Stimulated activated CD4-positive, alpha-beta T cell treated with anti-CD3 and anti-CD28 coated beads, Interleukin-12 subunit alpha, Interleukin-12 subunit beta, amount 100 ng/mL, for 24 hours (primary cell): ENCODE results near the gene GPR3.
A peak's percentile ranks its signal among the peaks of the same experiment; 100 is the strongest.
"Not testable (repeated sequence)": the region's sequence is repeated elsewhere in the genome, so short reads cannot be mapped to it uniquely, and the experiment has no call there.

Experiments
- DNase-seq, 2 experiments: peaks; one replicate each; pipeline ENCODE4 v3.0.0-alpha.2; 2020; ENCODE audit warnings: low read depth in 2 of 2

Gene GPR3

DNA sequence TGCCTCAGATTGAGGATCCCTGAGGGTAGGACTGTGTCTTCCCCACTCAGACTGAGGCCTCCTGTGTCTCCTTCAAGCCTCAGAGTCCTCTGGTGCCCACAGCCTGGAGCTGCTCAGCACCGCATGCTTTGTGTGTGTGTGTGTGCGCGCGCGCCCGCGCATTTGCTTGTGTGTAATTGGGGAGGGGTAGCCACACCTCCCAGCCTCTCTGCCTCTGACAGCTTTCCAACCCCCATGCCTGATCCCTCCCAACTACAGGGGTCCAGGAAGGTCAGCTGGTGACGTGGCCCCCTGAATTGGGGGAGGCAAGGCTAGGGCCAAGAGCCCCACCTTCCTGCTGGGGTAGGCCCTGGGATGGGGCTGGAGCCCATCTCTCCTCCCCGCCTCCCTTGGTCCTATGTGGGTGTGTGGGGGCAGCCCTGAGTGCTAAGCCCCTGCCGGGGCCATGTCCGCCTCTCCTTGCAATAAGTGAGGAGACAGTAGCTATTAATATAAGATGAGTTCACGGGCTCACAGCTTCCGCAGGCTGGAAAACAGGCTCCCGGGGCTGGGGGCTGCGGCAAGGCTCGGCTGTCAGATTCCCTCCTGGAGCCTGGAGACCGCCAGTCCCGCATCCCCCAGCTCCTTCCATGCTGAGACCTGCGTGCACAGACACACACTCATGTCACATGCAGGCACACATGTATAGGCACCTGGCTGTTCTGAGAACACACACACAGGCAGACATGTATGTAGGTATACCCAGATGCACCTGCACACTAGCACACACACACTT lies 7.0 kb downstream of the GPR3 start:
- no peak for DNase-seq

DNA sequence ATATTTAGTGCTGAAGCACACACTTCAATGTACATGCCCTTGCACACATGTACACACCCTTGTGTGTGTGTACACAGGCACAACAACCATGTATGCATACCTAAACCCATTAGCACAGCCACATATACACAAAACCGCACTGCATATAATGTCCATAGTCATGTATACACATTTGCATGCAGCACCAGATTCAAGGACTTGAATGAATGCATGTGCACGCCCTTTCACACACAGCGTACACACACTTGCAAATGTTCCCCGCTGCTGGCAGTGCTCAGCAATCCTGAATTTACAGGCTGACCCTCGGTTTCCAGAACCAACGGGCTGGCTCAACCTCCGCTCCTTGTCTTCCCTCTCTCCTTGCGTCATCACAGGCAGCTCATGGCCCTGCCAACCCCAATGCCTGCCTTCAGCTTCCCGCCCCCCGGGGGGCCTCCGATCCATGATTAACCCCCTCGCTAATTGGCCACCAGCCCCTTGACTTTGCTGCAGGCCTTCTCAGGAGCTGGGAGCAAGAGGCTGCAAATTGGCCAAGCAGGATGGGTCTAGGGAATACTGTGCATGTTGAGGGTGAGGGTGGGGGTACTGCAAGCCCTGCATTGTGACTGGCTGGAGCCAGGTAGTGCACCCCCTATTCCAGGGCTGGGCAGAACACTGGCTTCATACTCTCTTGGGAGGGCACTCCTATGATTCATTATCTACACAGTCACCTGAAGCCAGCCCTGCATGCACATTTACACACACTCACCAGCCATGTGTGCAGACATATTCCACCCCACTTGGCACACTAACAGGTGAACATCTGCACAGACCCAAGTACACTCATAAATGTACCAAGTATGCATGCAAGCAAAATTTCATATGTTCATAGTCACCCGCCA lies 7.9 kb downstream of the GPR3 start:
- no peak for DNase-seq

DNA sequence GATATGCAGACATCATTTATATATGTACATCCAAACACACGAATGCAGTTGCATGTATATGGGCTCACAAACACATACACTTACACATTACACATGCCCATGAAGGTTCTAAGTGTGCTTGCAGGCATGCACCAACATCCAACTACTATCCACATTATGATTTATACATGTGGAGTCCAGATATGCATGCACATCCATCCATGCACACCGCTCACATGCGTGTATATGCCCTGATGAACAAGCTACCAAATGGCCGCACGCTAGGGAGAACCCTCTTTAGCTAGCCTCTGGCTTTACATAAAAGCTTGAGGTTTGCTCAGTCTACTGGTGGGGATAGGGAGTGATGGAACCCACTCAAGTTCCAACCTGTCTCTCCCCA lies 8.5 kb downstream of the GPR3 start:
- DNase-seq, result no peak

DNA sequence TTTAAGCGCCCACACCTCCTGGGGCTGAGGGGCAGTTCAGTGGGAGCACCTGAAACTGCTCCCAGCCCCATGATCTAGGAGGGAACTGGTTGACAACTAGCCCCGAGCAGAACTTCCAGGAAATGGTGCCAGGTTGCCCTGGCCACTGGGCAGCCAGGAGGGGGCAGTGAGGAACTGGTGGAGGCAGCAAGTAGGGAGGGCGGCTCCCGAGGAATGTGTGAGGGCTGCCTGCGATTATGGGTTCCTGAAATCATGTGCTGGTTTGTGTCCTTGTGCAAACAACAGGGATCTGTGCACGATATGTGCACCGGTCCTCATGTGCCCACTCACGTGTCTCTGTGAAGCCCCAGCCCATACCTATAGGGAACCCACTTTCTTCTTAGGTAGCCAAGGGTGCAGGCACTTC lies 9.9 kb downstream of the GPR3 start:
- DNase-seq, result no peak

DNA sequence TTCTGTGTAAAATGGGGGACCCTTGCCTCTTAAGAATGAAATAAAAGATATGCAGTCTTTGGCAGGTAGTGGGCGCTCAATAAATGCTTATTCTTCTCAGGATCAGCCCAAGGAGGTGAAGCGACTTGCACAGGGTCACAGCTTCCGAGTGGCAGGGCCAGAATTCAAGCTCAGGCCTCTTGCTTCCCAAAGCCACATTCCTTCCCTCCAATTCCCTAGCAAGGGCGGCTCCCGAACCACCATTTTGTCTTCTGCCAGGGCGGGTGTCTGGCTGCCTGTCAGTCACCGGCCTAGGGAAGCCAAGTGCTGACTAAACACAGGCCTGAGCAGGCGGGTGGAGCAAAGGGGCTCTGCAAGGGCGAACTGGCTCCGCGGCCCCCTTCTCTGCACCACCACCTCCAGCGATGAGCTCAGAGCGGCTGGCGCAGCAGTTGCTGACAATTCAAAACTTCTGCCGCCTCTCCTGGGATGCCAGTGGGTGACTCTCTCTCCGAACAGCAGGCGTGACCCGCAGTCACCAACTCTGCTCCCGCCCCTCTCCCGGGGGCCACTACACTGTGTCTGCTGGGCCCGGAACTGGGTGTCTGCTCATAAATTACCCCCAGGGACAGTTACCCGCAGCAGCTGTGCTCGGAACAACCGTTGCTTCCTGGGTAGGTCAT lies 10.8 kb downstream of the GPR3 start:
- no peak for DNase-seq

DNA sequence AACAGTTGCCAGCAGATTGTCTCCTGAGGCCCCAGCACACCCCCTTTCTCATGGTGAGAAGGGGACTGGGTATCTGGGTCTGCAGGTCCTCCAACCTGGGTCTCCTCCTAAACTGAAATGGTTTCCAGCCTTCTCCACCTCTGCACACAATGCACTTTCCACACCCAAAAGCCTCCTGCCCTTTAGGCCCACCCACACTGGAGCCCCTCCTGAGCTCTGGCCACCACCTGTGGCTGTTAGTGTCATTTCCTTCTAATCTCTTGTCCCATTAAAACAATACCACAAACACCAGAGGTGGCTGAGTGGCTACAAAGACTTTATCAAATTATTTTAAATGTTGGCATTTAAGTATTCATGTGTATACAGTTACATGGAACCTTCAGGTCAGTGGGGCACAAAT lies 11.5 kb downstream of the GPR3 start:
- no peak for DNase-seq

DNA sequence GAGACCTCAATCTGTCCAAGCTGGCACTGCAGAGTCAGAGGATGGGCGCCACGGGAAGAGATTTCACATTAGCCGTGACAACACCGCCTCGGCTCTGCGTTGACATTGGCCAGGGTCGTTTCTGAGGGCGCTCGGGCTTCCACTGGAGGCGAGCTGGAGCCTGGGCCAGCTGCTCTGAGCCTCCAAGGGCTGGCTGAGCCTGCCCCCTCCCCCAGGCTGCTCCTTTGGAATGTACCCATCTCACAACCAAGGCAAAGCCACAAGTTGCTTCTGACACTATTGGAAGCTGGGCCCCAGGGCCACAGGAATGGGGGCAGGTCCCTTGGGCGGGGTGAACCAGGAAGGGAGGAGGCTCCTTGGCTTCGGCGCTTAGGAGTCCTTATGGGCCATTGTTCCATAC lies 12.7 kb downstream of the GPR3 start:
- DNase-seq, result no peak

DNA sequence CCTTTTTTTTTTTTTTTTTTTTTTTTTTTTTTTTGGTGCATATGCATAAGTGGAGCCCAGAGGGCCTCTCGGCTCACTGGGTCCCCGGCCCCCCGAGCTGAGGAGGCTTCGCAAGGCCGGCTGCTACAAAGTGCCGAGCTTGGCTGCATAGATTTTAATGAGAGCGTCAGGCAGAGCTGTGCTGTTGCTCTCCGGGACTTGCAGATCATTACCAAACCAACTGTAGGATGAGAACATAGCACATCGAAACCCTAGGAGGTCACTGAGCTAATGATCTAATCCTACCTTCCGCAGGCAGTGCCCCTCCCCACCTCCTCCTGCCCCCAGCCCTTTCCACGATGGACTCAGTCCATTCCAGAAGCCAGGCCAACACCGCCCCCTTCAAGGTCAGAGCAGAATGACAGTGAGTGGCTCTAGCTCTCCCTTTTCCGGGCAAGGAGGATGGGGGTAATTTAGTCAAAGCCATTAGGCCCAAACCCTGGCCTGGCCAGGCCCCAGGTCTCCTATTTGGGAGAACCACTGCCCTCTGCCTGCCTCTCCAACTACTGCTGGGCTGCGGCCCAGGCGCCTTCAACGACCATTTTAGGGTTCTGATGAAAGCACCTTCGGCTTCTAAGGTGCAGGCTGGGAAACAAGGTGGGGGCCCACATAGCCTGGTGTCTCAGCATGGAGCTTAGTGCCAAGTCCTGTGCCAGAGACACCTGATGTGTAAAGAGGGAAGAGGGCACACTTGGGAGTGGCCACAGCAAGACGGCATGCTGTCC lies 13.4 kb downstream of the GPR3 start:
- not testable (repeated sequence) for DNase-seq

DNA sequence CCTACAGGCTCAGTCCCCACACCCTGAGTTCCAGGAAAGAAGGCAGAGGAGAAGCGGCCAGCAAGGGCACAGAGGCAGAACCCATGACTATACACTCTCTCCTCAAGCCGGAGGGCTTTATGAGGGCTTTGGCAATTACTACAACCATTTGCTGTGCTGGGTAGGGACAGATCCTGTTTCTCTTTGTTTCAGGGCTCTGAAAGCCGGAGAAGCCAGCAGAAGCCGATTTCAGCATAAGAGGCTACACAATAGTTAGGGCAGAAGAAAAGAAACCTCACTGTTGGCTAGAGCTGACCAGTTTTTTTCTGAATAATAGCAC lies 13.9 kb downstream of the GPR3 start:
- no peak for DNase-seq

DNA sequence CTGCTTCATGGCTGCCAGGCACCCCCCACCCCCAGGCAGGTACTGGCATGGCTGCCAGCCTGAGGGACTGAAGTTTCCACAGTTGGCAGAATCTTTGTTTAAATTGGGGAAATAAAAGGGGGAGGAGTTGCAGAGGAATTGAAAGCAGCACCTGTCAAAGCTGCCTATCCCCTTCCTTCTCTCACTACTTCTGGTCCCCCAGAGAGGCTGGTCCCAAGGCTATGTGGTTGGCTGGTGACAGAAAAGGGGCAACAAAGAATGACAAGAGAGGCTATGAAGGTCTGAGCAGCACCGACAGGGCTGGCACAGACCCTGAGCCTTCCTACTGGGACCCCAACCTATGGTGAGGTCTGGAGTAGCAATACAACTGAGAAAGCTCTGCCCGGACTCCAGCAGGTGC lies 14.4 kb downstream of the GPR3 start:
- DNase-seq, result not testable (repeated sequence)

DNA sequence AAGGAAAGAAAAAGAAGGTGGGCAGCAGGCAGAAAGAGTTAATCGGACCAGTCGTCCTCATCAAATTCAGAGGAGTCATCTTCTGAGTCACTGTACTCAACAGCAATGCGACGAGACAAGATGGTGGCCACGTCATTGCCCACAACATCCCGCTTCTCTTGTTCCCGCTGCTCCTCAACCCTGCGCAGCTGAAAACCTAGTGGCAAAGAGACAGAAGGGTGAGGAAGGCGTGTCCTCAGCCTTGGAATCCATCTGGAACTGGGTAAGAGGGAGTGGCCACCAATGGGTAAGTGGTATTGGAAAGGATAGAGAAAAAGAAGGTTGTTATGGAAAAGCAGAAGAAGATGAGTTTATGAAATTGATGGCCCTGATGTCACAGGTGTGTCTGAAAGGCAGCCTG lies 15.7 kb downstream of the GPR3 start:
- no peak for DNase-seq

DNA sequence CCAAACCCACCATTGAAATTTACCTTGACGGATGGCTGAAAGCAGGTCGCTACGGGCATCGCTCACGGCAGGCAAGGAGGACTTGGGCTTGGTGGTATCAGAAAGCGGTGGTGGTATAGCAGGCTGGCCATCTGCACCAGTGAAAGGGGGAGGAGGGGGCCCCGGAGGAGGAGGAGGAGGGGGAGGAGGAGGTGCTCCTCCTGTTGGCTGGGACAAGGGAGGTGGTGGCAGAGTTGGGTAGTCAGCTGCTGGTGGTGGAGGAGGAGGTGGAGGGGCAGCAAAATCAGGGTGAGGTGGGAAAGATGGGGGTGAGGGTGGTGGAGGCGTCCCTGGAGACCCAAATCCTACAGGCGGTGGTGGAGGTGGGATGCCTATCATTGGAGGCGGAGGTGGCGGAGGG lies 17.2 kb downstream of the GPR3 start:
- DNase-seq, result no peak

DNA sequence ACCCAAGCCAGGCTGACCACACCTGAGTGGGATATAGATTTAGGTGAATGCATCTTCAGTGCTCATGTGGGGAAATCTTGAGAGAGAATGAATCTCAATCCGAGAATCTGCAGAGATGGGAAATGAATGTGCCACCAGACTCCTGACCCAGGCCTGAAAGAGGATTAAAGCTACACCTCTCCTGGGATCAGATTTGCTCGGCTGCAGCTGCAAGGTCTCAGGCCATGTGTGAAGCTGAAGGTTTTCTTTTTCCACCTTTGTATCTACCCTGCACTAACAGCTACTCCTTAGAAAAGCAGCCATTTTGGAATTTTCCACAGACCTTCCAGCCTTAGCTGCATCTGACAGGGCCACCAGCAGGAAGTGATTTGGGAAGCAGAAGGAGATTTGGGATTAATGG lies 18.3 kb downstream of the GPR3 start:
- no peak for DNase-seq

DNA sequence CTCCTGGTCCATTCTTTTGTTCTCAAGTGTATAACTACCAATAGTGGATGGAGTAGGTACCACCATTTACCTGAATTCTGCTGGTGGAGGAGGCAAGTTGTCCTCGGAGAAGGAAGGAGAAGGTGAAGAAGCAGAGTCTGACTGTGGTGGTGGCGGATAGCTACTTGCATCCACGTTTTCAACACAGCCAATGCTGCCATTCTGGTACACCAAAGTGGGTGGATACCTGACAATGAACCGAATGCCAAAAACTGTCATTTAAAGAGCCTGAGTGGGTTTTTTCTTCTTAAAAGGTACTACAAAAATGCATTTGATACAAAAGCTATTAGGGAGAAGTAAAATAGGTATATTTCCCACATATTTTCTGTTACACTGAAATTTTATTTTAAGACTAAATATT lies 20.1 kb downstream of the GPR3 start:
- DNase-seq, result no peak

DNA sequence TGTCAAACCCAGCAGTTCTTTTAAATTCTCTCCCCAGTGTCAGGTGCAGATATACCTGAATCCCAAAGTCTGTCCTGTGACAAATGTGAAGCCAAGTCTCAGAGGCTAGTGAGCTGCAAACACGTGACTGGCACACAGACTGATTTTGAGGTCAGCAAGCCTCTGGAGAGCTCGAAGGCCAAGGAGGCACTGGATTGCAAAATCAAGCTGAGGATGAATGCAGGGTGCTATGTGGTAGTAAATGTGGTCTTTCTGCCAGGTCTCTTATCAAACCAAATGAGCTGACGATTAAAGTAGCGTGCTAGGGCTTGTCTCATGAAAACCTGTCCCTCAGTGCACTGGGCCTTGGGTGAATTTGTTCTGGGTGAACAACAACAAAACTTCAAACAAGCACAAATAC lies 20.6 kb downstream of the GPR3 start:
- DNase-seq, result no peak

DNA sequence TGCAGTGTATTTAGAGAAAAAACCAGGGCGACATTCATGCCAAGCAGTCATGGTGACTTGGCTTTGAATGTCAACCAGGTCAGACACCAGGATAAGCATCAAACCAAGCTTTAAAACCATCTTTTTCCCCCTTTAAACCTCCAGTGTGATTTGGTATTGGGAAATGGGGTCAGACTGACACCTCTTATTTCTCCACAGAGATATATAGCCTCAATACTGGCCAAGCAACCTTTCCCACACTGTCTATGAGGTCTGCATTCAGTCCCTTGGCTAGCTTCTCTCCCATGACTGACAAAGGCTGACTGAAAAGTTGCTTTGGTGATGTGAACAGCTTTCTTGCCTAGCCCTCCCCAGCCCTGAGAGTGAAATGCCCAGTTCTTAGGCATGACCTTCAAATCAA lies 21.7 kb downstream of the GPR3 start:
- DNase-seq, result no peak

DNA sequence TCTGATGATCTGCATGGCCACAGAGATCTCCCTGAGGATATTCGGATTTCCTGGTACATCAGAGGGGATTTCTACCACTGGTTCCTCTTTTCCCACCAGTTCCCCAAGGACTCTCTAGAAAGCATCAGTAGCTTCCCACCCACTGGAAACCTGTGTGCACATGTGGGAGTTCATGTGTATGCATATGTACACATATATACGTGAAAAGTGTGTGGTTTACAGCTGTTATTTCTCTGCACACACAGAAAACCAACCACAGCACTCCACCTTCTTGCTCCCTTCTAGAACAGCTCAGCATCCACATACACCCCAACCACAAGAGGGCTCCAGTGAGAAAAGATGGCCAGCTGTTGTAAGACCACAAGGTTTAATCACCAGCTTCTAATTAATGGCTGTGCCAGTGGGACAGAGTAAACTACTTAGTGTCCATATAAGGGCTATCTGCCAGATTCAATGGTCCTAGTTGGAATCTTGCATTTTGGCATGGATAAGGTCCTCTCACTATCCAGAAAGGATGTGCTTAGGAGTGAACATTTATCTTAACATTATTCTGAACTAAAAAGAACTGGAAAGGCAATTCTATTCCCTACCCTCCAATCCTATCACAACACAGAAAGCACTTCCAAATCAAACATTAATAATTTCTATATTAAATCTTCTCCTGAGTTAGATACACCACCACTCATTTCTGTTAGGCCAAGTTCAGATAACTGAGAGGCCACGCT lies 24.1 kb downstream of the GPR3 start:
- DNase-seq, result peak in 1 of 2 experiments; percentile 36

DNA sequence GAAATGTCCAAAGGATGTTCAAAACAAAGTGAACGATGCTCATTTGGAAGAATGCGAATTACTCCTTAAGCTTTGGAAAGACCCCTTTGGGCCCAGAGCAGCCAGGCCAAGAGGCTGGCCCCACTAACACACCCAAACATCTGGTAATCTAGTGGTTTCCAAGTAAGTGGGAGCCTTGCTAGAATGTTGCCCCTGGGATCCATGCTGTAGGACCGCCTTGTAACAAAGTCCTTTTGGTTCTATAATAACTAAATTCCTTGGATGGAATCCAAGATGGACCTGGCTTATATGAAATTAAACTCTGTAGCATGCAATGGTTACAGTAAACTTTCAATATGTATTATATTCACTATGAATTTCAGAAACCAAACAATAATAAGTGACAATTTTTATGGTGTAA lies 25.3 kb downstream of the GPR3 start:
- no peak for DNase-seq

DNA sequence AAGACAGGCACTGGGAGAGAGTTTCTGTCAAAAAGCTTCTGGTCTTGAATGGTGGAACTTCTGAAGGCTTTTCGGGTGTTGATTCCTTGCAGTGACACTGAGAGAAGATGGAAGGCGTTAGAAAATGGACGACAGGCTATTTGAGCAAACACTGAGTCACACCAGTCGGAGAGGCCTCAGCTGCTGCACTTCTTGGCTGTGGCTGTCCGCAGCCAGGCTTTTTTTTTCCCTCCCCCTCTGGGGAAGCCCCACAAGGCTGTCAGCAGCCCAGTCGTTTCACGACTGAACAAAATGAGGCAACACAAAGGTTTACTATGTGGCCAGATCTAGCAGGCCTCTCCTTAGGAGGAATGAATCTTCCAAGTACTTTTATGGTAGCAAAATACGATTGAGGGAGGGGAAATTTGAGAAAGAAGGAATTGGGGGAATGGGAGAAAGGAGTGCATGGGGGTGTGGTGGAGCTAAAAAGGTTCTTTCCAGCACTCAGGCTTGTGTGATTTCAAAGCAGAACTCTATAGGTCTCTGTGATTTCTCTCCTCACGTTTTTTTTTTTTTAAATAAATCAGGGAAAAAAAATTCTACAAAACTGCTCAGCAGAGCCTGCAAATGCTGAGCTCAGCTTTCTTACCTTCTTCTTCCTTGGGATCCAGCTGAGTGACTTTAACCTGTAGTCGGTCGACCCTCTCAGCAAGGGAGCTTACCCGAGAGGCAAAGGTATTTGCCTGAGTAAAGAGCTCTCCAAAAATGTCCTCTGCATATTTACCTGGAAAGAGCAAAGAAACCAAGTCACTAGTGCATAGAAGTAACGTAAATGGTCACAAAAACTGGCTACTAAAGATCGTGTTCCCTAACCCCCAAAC lies 26.1 kb downstream of the GPR3 start:
- peak in 1 of 2 experiments; percentile 49 for DNase-seq

DNA sequence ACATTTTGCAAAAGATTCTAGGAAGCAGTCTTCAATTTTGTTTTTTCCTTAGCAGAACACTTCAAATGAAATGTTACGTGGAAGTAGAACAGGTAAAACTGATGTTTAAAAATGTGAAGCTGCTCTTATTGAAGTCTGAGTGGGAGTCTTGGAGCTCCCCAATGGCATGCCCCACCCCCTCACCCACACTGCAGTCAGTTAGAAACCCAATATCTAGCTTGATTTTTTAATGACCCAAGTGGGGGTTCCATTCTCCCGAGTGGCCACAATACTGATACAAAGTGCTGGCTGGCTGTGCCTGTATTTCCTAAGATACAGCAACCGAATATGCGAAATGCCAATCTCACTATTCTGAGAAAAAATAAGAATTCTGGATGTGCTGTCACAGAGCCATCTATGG lies 31.3 kb downstream of the GPR3 start:
- no peak for DNase-seq
